GM08714 (cell line): Measurements from ENCODE around the gene ASF1B.

Experiments
- H3K4me3 ChIP-seq: fragments of 200-500 bp; sonication (Bioruptor generic); 2 replicates; pipeline ENCODE4 v1.5.1; 2014; ENCODE audit warnings: mild to moderate bottlenecking, low read length, inconsistent platforms
- ZNF274 ChIP-seq: IDR thresholded peaks from 2 replicates; pipeline ENCODE4 v1.6.1; 2012; ENCODE audit warnings: mild to moderate bottlenecking, low read depth, low read length

Gene ASF1B

DNA sequence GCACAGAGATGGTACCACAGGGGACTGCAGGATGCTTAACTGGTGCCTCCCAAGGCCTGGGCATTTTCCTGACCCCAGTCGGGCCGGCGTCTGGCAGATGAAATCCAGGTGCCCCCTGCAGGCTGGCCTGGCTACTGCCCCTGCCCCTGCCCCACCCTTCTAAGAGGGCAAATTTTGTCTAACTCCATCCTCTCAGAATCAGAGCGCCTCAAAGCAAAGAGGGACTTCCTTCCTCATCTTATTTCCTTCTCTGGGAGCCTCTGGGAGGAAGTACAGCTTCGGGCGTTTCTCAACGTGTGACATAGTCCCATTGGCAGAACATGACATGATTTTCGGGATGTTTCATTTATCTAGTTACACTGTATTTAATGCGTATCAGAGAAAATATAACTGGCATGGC, 21.5 kb downstream of the ASF1B start:
- no peak for TF ChIP-seq ZNF274
- no peak overlapping the region for H3K4me3 ChIP-seq

DNA sequence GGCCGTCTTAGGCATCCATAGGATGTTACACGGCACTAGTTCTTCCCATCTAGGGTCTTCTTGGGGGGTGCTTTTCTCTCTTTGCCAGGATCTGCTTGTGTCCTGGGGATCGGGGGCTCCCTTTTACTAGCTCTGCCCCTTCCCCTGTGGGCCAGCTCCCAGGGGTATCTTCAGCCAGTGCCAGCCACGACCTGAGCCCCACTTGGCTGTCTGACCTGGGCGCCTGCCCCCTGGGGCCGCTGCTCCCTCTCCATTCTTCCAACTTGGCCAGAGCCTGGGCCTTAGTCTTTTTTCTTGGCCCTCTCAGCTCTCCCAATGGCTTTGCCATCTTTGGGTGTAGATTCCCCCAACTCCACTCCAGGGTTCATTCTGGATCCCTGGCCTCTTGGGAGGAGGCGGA, 21.9 kb downstream of the ASF1B start:
- H3K4me3 ChIP-seq = no peak overlapping the region
- TF ChIP-seq ZNF274 = no peak

DNA sequence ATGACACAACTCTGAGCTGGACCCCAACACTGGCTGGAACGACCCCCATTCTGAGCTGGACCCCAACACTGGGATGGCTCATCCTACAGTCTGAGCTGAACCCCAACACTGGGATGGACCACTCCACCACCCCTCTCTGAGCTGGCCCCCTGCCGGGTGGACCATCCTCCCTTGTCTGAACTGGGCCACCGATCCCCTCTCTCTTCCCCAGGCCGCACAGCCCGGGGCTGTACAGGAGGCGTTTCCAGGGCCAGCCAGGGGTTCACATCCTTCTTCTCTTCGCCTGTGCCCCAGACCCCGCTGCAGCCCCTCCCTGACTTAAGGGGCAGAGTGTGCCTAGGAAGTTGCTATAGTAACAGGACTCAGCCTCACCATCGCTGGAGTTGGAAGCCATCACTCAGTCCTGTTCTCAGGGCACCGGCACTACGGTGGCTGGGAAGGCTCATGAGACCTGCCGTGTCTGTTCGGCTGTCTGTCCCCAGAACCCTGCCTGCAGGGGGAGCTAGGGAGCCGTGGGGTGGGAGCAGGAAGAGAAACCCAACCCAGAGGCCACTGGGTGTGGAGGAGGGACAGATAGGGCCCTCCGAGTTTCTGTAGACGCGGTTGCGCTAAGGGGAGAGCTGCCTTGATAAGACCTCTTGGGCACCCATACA, 22.5 kb downstream of the ASF1B start:
- no peak for TF ChIP-seq ZNF274
- no peak overlapping the region for H3K4me3 ChIP-seq

DNA sequence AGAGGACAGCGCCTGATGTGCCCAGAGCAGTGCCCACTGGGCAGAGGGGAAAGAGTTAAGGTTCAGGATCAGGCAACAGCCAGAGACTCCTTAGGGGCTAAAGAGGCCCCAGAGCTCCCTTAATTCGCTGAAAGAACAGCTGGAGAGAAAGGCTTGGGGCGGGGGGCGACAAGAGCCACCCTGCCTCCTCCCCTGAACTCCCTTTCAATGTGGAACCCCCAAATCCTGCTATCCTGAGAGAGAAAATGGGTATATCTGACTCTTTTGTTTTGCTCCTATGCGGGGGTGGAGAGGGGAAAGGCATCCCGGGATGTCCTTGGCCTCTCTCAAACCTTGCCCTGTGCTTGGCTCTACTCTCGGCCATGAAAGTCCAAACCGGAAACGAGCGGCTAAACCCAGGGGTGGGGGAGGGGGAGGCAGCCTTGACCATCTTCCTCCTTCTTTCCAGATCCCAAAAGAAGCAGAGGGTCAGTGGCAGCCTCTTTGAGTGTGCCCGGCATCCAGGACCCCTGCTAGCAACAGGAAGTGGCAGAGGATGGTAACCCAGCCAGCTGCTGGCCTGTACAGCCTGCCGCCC, 23.5 kb downstream of the ASF1B start:
- H3K4me3 ChIP-seq = no peak overlapping the region
- no peak for TF ChIP-seq ZNF274

DNA sequence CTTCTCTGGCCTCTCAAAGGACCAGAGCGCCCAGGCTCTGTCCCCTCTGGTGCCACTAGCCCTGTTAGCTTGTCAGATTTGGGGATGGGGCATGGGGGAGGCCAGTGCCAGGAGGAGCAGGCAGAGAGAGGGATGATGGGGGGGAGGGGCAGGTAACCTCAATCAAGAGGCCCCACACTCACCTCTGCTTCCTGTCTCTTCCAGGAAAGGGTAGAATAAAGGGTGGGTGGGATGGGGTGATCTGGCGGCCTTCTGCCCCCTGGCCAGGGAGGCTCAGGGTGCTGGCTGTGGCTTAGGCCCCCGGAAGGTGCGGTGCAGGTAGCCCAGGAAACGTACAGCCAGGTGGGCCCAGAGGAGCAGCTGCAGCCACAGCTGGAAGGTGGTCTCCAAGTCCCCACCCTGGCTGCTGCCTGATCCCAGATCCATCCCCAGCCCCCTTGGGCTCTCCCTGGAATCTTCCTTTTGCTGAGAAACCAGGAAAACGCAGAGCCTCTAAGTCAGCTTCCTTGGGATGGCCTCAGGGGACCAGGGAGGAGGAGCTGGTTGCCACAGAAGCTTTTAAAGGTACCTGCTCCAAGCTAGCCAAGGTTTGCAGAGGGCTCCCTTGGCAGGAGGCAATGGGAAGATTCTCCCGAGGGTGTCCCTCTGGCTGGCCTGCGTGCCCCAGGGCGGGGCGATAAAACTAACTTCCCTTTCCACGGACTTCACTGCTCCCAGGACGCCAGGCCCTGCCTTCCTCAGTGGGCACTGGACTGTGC, 24.2 kb downstream of the ASF1B start:
- no peak overlapping the region for H3K4me3 ChIP-seq

DNA sequence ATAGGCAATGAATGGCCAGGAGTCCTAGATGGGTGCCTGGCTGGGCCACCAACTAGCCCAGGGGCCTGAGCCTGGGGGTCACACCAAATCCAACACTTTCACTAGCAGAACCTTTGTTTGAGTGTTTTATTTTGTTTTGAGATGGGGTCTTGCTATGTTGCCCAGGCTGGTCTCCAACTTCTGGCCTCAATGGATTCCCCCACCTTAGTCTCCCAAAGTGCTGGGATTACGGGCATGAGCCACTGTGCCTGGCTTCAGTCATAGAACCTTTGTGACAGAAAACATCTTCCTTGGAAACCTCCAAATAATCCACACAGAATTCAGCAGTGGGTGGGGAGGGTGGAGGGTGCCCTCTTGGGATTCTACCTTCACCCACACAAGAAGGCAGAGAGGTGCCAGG, 24.9 kb downstream of the ASF1B start:
- no peak overlapping the region for H3K4me3 ChIP-seq
- no peak for TF ChIP-seq ZNF274

More for the DNA sequence above, 24.2 kb downstream of the ASF1B start:
- TF ChIP-seq ZNF274 = no peak

DNA sequence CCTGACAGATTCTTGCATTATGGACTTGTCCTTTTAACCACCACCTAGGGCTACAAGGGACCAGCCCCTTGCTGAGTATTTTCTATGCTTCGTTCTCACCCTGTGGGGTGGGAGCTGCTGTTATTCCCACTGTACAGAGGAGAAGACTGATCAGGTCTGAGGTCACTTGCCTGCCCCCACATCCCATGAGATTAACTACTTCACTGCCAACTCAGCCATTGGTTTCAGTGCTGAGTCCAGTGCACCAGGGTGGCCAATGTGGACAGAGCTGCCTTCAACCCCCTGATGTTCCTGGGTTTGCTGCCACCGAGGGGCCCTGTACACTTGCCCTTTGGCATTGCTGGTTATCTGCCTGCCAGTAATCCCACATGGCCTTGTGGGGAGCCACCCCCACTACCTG, 25.7 kb downstream of the ASF1B start:
- no peak overlapping the region for H3K4me3 ChIP-seq
- TF ChIP-seq ZNF274 = no peak

DNA sequence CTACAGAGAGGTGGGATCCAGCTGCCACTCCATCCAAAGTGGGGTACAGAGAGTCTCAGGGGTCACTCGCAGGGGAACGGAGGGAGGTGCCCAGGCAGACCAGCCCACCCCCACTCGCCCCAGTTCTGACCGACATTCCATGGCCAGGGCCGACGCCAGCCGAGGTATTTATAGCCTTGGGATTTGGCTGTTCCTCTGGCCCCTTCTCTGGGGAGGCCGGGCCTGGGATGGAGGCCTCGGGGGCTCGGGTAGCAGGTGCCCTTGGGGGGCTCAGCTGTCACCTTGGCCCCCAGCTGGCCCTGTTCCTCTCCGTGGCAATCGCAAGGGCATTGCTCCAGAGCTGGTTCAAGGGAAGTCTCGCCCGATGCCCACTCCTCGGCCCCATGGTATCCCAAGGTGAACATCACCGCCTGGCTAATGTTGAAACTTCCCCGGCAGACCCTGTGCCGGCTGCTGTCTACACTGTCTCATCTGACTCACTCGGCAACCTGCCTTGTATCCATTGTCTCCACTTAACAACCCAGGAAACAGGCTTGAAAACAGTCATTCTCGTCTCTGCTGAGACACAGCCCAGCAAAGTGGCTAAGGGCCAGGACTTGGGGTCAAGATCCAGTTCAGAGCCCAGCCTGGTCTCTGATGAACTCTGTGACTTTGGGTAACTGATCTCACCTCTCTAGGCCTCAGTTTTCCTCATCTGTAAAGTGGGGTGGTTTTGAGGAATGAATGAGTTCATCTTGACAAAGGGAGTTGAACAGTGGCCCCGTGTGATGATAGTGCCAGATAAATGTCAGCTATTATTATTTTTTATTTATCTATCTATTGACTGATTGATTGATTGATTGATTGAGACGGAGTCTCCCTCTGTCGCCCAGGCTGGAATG, 28.6 kb downstream of the ASF1B start:
- TF ChIP-seq ZNF274 = no peak
- H3K4me3 ChIP-seq = no peak overlapping the region

DNA sequence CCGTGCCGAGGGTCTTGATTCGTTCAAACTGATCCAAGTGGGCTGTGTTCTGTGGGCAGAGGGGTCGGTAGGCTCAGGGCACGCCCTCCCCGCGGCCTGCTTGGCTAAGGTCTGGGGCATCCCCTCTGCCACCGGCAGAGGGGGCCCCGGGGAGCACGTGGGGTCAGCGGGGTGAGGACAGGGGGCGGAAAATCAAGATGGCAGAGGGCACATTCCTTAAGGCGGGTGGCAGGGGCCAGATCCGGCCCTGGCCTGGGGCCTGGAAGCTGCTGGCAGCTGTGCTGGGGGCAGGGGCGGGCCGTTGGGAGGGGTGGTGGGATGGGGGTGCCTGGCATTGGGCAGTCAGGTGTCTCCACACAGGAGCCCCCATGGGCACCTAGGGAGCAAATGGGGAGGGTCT, 29.5 kb downstream of the ASF1B start:
- no peak for TF ChIP-seq ZNF274
- H3K4me3 ChIP-seq = no peak overlapping the region

DNA sequence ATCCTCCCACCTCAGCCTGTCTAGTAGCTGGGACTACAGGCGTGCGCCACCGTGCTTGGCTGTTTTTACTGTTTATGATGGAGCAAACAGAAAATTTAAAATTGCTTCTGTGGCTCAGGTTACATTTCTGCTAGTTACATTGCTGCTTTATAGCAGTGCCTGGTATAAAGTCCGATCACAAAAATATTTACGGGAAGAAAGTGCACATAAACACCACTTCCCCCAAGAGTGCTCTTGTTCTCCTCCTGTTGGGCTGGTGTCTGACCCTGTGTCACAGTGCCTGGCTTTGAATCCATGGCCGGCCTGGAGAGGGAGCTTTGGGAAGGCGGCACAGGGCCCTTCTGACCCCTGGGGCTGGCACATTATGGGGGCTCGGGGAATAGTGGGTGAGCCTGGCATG, 30.7 kb downstream of the ASF1B start:
- TF ChIP-seq ZNF274 = no peak
- H3K4me3 ChIP-seq = no peak overlapping the region

DNA sequence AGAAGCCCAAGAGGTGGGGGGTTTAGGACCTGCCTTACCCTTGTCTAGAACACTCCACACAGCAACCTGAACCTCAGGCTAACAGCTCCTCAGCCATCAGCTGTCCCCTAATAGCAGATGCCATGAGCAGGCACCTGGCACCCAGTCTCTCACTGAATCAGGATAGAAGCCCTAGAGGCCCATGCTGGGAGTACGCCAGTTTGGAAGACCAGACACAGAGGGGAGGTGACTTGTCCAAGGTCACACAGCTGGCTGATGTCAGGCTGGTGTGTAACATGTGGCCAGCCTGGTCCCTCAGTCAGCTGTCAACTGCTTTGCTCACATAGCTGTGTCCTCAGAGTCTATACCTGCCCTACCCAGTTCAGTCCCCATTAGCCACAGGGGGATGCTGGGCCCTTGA, 33.1 kb downstream of the ASF1B start:
- no peak overlapping the region for H3K4me3 ChIP-seq
- TF ChIP-seq ZNF274 = no peak

DNA sequence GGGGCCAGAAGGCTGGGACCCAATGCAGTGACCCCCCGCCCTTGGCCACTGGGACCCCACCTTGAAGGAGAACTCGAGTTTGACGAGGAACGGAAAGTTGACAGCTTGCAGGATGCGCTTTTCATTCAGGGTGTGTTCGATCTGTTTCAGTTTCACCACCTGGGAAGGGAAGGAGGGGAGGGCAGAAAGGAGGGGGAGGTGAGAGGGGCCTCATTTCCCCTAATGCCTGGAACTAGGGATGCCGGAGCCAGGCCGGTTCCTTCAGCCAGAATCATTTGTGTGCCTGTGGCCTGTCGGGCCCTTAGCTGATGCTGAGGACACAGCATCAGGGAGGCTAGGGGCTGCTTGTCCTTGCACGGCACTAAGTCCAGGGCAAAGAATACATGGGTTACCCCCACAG, 33.6 kb downstream of the ASF1B start:
- no peak overlapping the region for H3K4me3 ChIP-seq
- no peak for TF ChIP-seq ZNF274

DNA sequence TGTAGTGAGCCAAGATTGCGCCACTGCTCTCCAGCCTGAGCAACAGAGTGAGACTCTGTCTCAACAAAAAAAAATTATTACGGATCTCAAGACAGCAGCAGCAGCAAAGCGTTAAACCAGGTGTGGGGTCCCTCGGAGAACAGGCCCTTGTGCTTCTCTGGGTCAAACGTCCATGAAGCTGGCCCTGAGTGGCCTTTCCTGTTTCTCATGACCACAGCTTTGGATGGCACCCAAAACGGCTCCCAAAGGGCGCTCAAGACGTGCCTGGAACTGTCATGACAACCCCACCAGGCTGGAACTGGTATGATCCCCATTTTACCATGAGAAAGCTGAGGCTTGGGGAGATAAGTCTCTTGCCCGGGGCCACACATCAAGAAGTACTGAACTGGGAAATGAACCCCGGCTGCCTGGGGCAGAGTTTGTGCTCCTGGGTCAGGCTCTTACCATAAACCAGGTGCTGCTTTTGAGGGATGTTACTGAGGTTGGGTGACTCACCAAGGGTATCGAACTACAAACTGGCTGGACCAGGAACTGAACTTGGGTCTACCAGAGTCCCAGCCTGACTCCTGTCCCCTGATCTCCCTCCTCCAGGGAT, 34.2 kb downstream of the ASF1B start:
- no peak for TF ChIP-seq ZNF274
- H3K4me3 ChIP-seq = no peak overlapping the region

DNA sequence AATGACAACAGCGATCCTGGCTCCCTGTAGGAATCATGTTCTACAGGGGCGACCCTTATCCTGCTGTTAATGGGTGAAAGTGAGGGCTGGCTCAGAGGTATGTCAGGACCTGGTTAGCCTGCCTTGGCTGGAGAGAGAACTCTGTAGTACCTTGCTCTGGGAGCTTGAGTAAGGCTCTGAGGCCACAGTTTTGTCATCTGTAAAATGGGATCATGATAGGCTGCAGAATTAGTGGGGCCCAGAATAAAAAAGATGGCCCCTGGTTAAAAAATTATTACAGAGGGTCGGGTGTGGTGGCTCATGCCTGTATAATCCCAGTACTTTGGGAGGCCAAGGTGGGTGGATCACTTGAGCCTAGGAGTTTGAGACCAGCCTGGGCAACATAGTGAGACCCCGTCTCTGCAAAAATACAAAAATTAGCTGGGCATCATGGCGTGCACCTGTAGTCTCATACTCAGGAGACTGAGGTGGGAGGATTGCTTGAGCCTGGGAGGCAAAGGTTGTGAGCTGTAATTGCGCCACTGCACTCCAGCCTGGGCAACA, 35.3 kb downstream of the ASF1B start:
- H3K4me3 ChIP-seq = no peak overlapping the region
- no peak for TF ChIP-seq ZNF274
